Heart right ventricle (tissue), 16 donors: ENCODE measurements around the gene FAM78B. TPM values are rescaled to one million over a fixed set of nuclear protein-coding genes. Genes with fewer than 3 reads are reported as not detected.

Source experiments
- ATAC-seq, 8 donors: fragments of 200-7000 bp; cut with Tn5 transposase; one replicate each; pipeline ENCODE4 v1.9.1; 2020; ENCODE audit warnings: mild to moderate bottlenecking in 8 of 8, moderate library complexity in 8 of 8, moderate number of reproducible peaks in 1 of 8
- DNase-seq, 2 donors: peaks; one replicate each; pipeline ENCODE4 v3.0.0-alpha.2; 2020
- H3K27ac ChIP-seq, 10 donors: fragments of 200-600 bp; sonication (generic) in 2 of 10; one replicate each; pipeline versions ENCODE4 v1.5.0 to v1.8.0; 2020 to 2022; ENCODE audit warnings: mild to moderate bottlenecking in 3 of 10
- H3K27me3 ChIP-seq, 7 donors: fragments of 200-600 bp; one replicate each; pipeline ENCODE4 v1.8.0; 2021 to 2022; ENCODE audit warnings: mild to moderate bottlenecking in 2 of 7
- H3K36me3 ChIP-seq, 9 donors: fragments of 200-600 bp; sonication (generic) in 1 of 9; one replicate each; pipeline versions ENCODE4 v1.5.0 to v1.8.0; 2020 to 2022; ENCODE audit warnings: mild to moderate bottlenecking in 2 of 9
- H3K4me1 ChIP-seq, 9 donors: fragments of 200-600 bp; sonication (generic) in 1 of 9; one replicate each; pipeline versions ENCODE4 v1.5.0 to v1.8.0; 2020 to 2022; ENCODE audit warnings: mild to moderate bottlenecking in 4 of 9
- H3K4me3 ChIP-seq, 10 donors: fragments of 200-600 bp; sonication (generic) in 2 of 10; one replicate each; pipeline versions ENCODE4 v1.5.0 to v1.8.0; 2020 to 2022; ENCODE audit warnings: mild to moderate bottlenecking in 7 of 10, moderate library complexity in 2 of 10
- H3K9me3 ChIP-seq, 11 donors: fragments of 200-600 bp in 10 of 11; sonication (generic) in 2 of 11; one replicate each; pipeline versions ENCODE4 v1.5.0 to v1.8.0; 2013 to 2022; ENCODE audit warnings: mild to moderate bottlenecking in 2 of 11, control low read depth in 1 of 11, moderate library complexity in 1 of 11
- CTCF ChIP-seq, 9 donors: fragments of 200-600 bp; sonication (generic) in 2 of 9; IDR thresholded peaks; one replicate each; pipeline versions ENCODE4 v1.5.0 to v1.8.0; 2021 to 2022; ENCODE audit warnings: antibody characterized with exemption in 9 of 9, mild to moderate bottlenecking in 5 of 9, moderate library complexity in 1 of 9
- WGBS, 2 donors: extraction: QIAGEN DNeasy Blood & Tissue Kit; methylation state at CpG; one replicate each; pipeline ENCODE4 v1.1.7; 2013; ENCODE audit warnings: inconsistent platforms in 1 of 2; 5-methylcytosine and 5-hydroxymethylcytosine counted together
- intact Hi-C, 10 donors: fragments of 100-400 bp; cut with DNase I; formaldehyde crosslinking; loops; one replicate each; pipeline versions ENCODE4 v1.11.1 to v1.14.2; 2022
- polyA plus RNA-seq, 2 donors: library from polyadenylated mRNA; stranded (reverse); fragments of 200-250 nt; gene quantifications; one replicate each; pipeline ENCODE4 v1.2.3, GENCODE V29; 2013
- total RNA-seq, 10 donors: library from RNA; stranded (reverse); fragmentation: NEBNext Ultra II Directional in 3 of 10; extraction: Animal tissue kit (Norgen Biotek cat#: 25700) in 3 of 10; gene quantifications; one replicate each; pipeline versions ENCODE4 v1.2.1 to v1.2.4, GENCODE V29; 2021 to 2023
- donor health status: Arrhythmogenic right ventricular cardiomyopathy.
- donor health status: ischemic (EF 13 %, LVEDD 7.1; RV severe dilation, severe dysfunction).
- donor health status: healthy with polysubstance abuse.
- donor health status: DM: no; HTN: yes; CAD: no.
- donor health status: DM: no; HTN: no; CAD: no.
- donor health status: ischemic (EF 25% LVEDD 6.9; RV normal size, moderate dysfunction).
- donor health status: ischemic (EF 25% LVEDD 5.7; RV mildly dilated, moderate dysfunction).
- donor health status: healthy.
- donor health status: DM: yes; HTN: yes; CAD: no.
- donor health status: Ischemic cardiomyopathy.
- donor health status: ischemic (EF 35%, LVEDD 5.7; RV mildly dilated, moderate dysfunction).
- donor health status: nonischemic (EF 11% LVEDD 7.7; RV severe dilation, severe dysfunction).
- donor health status: DM: yes; HTN: yes; CAD: no.
- donor health status: PGD.
- donor health status: ischemic (EF 29% LVEDD 5.4; RV normal size, mild dysfunction).
- donor health status: nonischemic (EF 23%, LVEDD 6.1; RV moderate dilation, normal function).

FAM78B gene
- total and polyA plus RNA-seq, 12 donors, result 1.4 to 5.4 (median 2.4) TPM

- ATAC-seq, result no peak
- WGBS, 2 donors, result 47 to 64% methylated on average over 11 of the region's 11 CpGs
- H3K27ac ChIP-seq, result no peak overlapping the region
Observed at GRCh38 chr1:166032572-166033371, 134.0 kb downstream of the FAM78B start.

DNA sequence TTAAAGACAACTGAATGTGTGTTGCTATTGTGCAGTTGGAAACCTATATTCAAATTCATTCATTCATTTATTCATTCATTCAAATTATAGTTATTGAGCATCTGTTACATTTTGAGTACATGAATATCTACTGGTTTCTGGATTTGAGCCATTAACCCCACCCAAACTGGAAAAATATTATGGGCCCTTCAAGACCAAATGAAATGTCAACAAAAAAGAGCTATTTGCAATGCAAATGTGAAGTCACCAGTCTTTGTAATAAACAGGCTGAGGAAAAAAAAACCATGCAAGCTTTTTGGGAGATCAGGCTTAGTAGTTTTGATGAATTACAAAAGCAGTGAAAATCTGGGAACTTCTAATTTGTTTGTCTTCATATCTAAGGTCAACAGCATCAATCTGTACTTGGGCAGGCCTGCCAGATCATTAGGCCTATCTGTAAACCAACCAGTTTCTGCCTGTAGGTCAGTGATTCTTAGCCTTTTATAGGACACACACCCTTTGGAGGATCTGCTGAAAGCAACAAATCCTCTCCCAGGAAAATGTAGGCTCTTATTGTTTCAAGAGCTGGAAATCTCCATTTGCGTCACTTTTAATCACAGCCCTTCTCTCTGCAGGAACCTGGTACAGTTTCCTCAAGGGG is 134.7 kb downstream of the FAM78B start:
- Histone ChIP-seq H3K4me3 (no peak overlapping the region), H3K9me3 (peaks cover 0 to 2% (median 0%) of the 10 kb centered on the region in 11 donors), H3K36me3 (no peaks in the 10 kb centered on the region), H3K27me3 (no peaks in the 10 kb centered on the region), H3K27ac (no peak overlapping the region), H3K4me1 (peaks cover 0 to 27% (median 5%) of the 10 kb centered on the region in 9 donors)
- no peak for TF ChIP-seq CTCF (IDR thresholded peaks at IDR 0.05)
- intact Hi-C loops, result no loop called here
- ATAC-seq, result no peak
- no peak for DNase-seq
- WGBS, 2 donors, result 98 to 100% methylated on average over 1 of the region's 1 CpG

More at GRCh38 chr1:166032572-166033371, 134.0 kb downstream of the FAM78B start:
- DNase-seq, result peak in 1 of 2 donors; percentile 15
- Histone ChIP-seq H3K4me1 (peaks cover 0 to 27% (median 5%) of the 10 kb centered on the region in 9 donors), H3K9me3 (peaks cover 0 to 2% (median 0%) of the 10 kb centered on the region in 11 donors), H3K27me3 (no peaks in the 10 kb centered on the region), H3K4me3 (no peak overlapping the region), H3K36me3 (no peaks in the 10 kb centered on the region)
- no peak for TF ChIP-seq CTCF (IDR thresholded peaks at IDR 0.05)
- intact Hi-C loops, result no loop called here

DNA sequence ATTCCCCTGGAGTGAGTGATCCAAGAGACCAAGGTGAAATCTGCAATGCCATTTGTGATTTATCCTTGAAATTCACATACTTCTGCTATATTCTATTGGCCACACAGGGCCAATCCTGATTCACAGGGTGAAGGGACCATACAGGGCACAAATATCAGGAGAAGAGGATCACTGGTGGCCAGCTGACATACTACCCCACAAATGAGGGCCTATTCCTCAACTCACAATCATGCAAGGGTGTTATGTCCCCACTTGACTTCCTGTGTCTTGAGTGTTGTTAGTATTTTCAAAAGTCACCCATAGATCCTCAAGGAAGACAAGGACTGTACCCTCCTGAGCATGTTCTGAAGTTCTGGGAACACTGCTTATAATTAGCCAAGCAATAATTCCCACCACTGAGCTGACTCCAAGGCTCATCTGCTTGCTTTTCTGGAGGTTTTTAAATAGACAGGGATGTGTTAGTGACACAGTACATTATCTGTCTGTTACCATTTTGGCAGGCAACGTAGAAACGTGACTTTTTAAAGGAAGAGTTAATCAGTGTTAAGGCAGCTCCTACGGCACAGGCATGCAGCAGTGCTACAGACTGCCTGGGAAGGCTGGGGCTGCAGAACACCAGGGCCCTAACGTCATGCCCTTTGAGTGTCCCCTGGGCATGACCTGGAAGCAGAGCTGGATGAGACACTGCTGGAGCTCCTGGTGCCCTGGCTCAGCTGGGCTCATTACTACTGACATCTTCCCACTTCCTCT is 137.4 kb downstream of the FAM78B start:
- no peak for TF ChIP-seq CTCF (IDR thresholded peaks at IDR 0.05)
- Histone ChIP-seq H3K4me3 (no peak overlapping the region), H3K27ac (peak overlapping the region in 2 of 10 donors; percentile 14 to 65), H3K4me1 (peaks cover 0 to 27% (median 5%) of the 10 kb centered on the region in 9 donors), H3K9me3 (no peaks in the 10 kb centered on the region), H3K27me3 (no peaks in the 10 kb centered on the region), H3K36me3 (no peaks in the 10 kb centered on the region)
- 22 to 29% methylated on average over 4 of the region's 4 CpGs for WGBS, 2 donors
- peak in 7 of 8 donors; percentile 46 to 94 (median 92) for ATAC-seq
- intact Hi-C loops, result no loop called here
- DNase-seq, result peak; percentile 9 to 22

DNA sequence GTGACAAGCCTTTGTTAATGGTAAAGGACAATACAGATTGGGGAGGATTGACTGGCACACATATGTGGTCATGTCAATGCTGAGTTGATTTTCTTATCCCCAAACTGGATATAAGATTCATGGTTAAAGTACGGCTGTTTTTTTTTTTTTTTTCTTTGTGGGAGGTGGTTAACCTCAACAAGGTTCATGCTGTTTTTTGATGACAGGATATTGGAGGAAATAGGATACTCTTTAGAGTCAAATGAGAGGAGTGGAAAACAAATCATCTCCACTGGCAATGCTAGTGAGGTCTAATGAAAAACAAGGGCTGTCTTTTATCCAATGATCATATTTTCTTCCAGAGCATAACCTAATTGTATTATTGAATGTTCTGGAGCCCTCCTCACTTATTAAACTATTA is 140.2 kb downstream of the FAM78B start:
- TF ChIP-seq CTCF (IDR thresholded peaks at IDR 0.05), result no peak
- intact Hi-C loops, result no loop called here
- Histone ChIP-seq H3K4me1 (peaks cover 0 to 18% (median 2%) of the 10 kb centered on the region in 9 donors), H3K27ac (no peak overlapping the region), H3K9me3 (no peaks in the 10 kb centered on the region), H3K36me3 (no peaks in the 10 kb centered on the region), H3K27me3 (no peaks in the 10 kb centered on the region), H3K4me3 (no peak overlapping the region)
- 70 to 89% methylated on average over 1 of the region's 1 CpG for WGBS, 2 donors
- ATAC-seq (no peak), DNase-seq (no peak)
